Parathyroid adenoma (tissue), 2 donors: Measurements from ENCODE around the gene PROK1.

Experiments
- H2AFZ ChIP-seq: fragments of 300-600 bp; sonication (generic); one replicate; pipeline ENCODE4 v1.7.0; 2017; ENCODE audit warnings: antibody characterized with exemption, mild to moderate bottlenecking
- H3K27ac ChIP-seq: fragments of 300-600 bp; sonication (generic); one replicate; pipeline ENCODE4 v1.7.0; 2017
- H3K27me3 ChIP-seq: fragments of 300-600 bp; sonication (generic); one replicate; pipeline ENCODE4 v1.7.0; 2017; ENCODE audit warnings: low read length; ENCODE audit not compliant: control insufficient read depth, insufficient read depth
- H3K36me3 ChIP-seq: fragments of 300-600 bp; sonication (generic); one replicate; pipeline ENCODE4 v1.7.0; 2017; ENCODE audit warnings: low read length; ENCODE audit not compliant: control insufficient read depth, insufficient read depth
- H3K4me1 ChIP-seq: fragments of 300-600 bp; sonication (generic); one replicate; pipeline ENCODE4 v1.7.0; 2017; ENCODE audit warnings: control low read depth
- H3K4me2 ChIP-seq: fragments of 300-600 bp; sonication (generic); one replicate; pipeline ENCODE4 v1.7.0; 2017; ENCODE audit warnings: low read length
- H3K4me3 ChIP-seq: fragments of 300-600 bp; sonication (generic); one replicate; pipeline ENCODE4 v1.7.0; 2017; ENCODE audit warnings: low read depth, low read length
- H3K79me2 ChIP-seq: fragments of 300-600 bp; sonication (generic); one replicate; pipeline ENCODE4 v1.7.0; 2017; ENCODE audit warnings: control low read depth
- H3K9ac ChIP-seq: fragments of 300-600 bp; sonication (generic); one replicate; pipeline ENCODE4 v1.7.0; 2017; ENCODE audit warnings: mild to moderate bottlenecking
- H3K9me3 ChIP-seq: fragments of 300-600 bp; sonication (generic); one replicate; pipeline ENCODE4 v1.7.0; 2017; ENCODE audit warnings: low read length; ENCODE audit not compliant: control insufficient read depth
- CTCF ChIP-seq: fragments of 300-600 bp; sonication (generic); IDR thresholded peaks from one replicate; pipeline ENCODE4 v1.7.0; 2017; ENCODE audit warnings: antibody characterized with exemption, mild to moderate bottlenecking
- donor health status: primary hyperparathyroidism.

The PROK1 gene

GRCh38 chr1:110418729-110419128, 32.2 kb upstream of the PROK1 start:
- TF ChIP-seq CTCF: no peak
- no peaks in the 10 kb centered on the region for H3K79me2 ChIP-seq
- no peaks in the 10 kb centered on the region for H3K9me3 ChIP-seq
- H3K36me3 ChIP-seq: no peaks in the 10 kb centered on the region
- no peaks in the 10 kb centered on the region for H3K27me3 ChIP-seq
- no peak overlapping the region for H3K4me3 ChIP-seq
- H3K4me2 ChIP-seq: no peak overlapping the region
- H2AFZ ChIP-seq: no peak overlapping the region
- no peak overlapping the region for H3K27ac ChIP-seq
- H3K9ac ChIP-seq: no peak overlapping the region
- H3K4me1 ChIP-seq: no peaks in the 10 kb centered on the region

- TF ChIP-seq CTCF: no peak
- Histone ChIP-seq H3K79me2 (no peaks in the 10 kb centered on the region), H3K9me3 (no peaks in the 10 kb centered on the region), H3K36me3 (no peaks in the 10 kb centered on the region), H3K4me1 (no peaks in the 10 kb centered on the region), H3K27ac (no peak overlapping the region), H3K9ac (no peak overlapping the region), H2AFZ (no peak overlapping the region), H3K4me2 (no peak overlapping the region), H3K4me3 (no peak overlapping the region), H3K27me3 (no peaks in the 10 kb centered on the region)
Measured at GRCh38 chr1:110420023-110420662, 30.8 kb upstream of the PROK1 start.

GRCh38 chr1:110420874-110421793, 29.8 kb upstream of the PROK1 start:
- H3K27me3 ChIP-seq: no peaks in the 10 kb centered on the region
- no peaks in the 10 kb centered on the region for H3K79me2 ChIP-seq
- no peak overlapping the region for H3K27ac ChIP-seq
- no peaks in the 10 kb centered on the region for H3K36me3 ChIP-seq
- H3K4me2 ChIP-seq: no peak overlapping the region
- no peak overlapping the region for H2AFZ ChIP-seq
- TF ChIP-seq CTCF: no peak
- no peak overlapping the region for H3K4me3 ChIP-seq
- no peak overlapping the region for H3K9ac ChIP-seq
- H3K4me1 ChIP-seq: no peaks in the 10 kb centered on the region
- no peaks in the 10 kb centered on the region for H3K9me3 ChIP-seq

- no peaks in the 10 kb centered on the region for H3K4me1 ChIP-seq
- H3K79me2 ChIP-seq: no peaks in the 10 kb centered on the region
- H3K4me2 ChIP-seq: no peak overlapping the region
- no peak overlapping the region for H2AFZ ChIP-seq
- H3K36me3 ChIP-seq: no peaks in the 10 kb centered on the region
- TF ChIP-seq CTCF: no peak
- H3K27ac ChIP-seq: no peak overlapping the region
- H3K9me3 ChIP-seq: no peaks in the 10 kb centered on the region
- no peaks in the 10 kb centered on the region for H3K27me3 ChIP-seq
- no peak overlapping the region for H3K4me3 ChIP-seq
- H3K9ac ChIP-seq: no peak overlapping the region
Measured at GRCh38 chr1:110424699-110425611, 26.0 kb upstream of the PROK1 start.
